Transverse colon (tissue), 4 donors: ENCODE results near the gene KRTAP4-8.

Source experiments
- CTCF ChIP-seq, 5 experiments: fragments of 200-600 bp in 3 of 5; fragments of 450-650 bp in 2 of 5; sonication (generic) in 3 of 5; IDR thresholded peaks; 1 replicate in 2 of 5; 2 replicates in 3 of 5; pipeline ENCODE4 v1.5.1; 2016 to 2017; ENCODE audit warnings: antibody characterized with exemption in 5 of 5, inconsistent platforms in 3 of 5, mild to moderate bottlenecking in 2 of 5, moderate library complexity in 1 of 5
- EP300 ChIP-seq: sonication (generic); formaldehyde crosslinking; IDR thresholded peaks from one replicate; pipeline ENCODE4 v1.6.1; 2017; ENCODE audit warnings: antibody characterized with exemption, low read depth
- POLR2AphosphoS5 ChIP-seq, 3 donors: sonication (generic); formaldehyde crosslinking; IDR thresholded peaks; one replicate each; pipeline ENCODE4 v1.6.1; 2016; ENCODE audit warnings: antibody characterized with exemption in 3 of 3

DNA sequence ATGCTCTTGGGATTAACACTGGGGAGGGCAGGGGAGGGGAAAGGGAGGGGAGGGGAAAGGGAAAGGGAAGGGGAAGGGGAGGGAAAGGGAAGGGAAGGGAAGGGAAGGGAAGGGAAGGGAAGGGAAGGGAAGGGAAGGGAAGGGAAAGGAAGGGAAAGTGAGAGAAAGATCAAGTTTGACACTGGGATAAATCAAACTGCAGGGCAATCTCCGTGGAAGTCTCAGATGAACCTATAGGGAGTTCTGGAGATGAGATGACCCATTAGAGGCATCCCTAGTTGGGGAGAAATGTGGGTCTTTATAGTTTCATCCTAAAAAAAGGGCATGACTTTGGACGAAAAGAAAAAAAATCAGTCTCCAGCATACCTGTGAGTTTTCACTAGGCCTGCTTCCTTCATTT lies 23.8 kb upstream of the KRTAP4-8 start:
- TF ChIP-seq CTCF (IDR thresholded peaks at IDR 0.05): no peak
- TF ChIP-seq EP300: no peak
- no peak for TF ChIP-seq POLR2AphosphoS5 (IDR thresholded peaks at IDR 0.05)
